Activated B cell treated with CpG ODN at 0.5 μM for 24 hours (primary cell): ENCODE results near the gene OR7A10. TPM values are rescaled to one million over a fixed set of nuclear protein-coding genes. Genes with fewer than 3 reads are reported as not detected.
"Not testable (repeated sequence)": the region's sequence is repeated elsewhere in the genome, so short reads cannot be mapped to it uniquely, and the experiment has no call there.

Experiments
- ATAC-seq: fragments of 200-7000 bp; cut with Tn5 transposase; one replicate; pipeline ENCODE4 v1.10.0; 2021; ENCODE audit warnings: low read depth, mild to moderate bottlenecking, moderate library complexity
- CTCF ChIA-PET: fragments of 350-600 bp; sonication (Branson Sonifier 250); formaldehyde crosslinking; loops from one replicate; lab custom pipeline; 2021; ENCODE audit warnings: antibody characterized with exemption; lab: Charles Lee
- POLR2A ChIA-PET: fragments of 350-600 bp; sonication (Branson Sonifier 250); formaldehyde crosslinking; loops from one replicate; lab custom pipeline; 2021; ENCODE audit warnings: antibody characterized with exemption; lab: Charles Lee
- DNase-seq: peaks from one replicate; pipeline ENCODE4 v3.0.0; 2022
- H3K27ac Mint-ChIP-seq: one replicate; pipeline ENCODE4 v1.8.0; 2020; ENCODE audit warnings: mixed read lengths
- H3K27me3 Mint-ChIP-seq: one replicate; pipeline ENCODE4 v1.8.0; 2021; ENCODE audit warnings: mixed read lengths
- H3K36me3 Mint-ChIP-seq: one replicate; pipeline ENCODE4 v1.8.0; 2021; ENCODE audit warnings: low read depth, mixed read lengths
- H3K4me1 Mint-ChIP-seq: one replicate; pipeline ENCODE4 v1.8.0; 2021; ENCODE audit warnings: mixed read lengths
- H3K4me3 Mint-ChIP-seq: one replicate; pipeline ENCODE4 v1.8.0; 2020; ENCODE audit warnings: mild to moderate bottlenecking, mixed read lengths
- H3K9me3 Mint-ChIP-seq: one replicate; pipeline ENCODE4 v1.8.0; 2020; ENCODE audit warnings: mixed read lengths
- intact Hi-C: fragments of 100-400 bp; cut with micrococcal nuclease; formaldehyde crosslinking; loops from one replicate; pipeline ENCODE4 v1.15.1; 2024
- total RNA-seq: library from RNA; stranded (reverse); gene quantifications from 2 replicates; pipeline ENCODE4 v1.2.3, GENCODE V29; 2022
- TF ChIP-seq, protein P1 (sequence below): fragments of 200-600 bp; IDR thresholded peaks from one replicate; pipeline ENCODE4 v1.8.0; 2022; ENCODE audit warnings: antibody characterized with exemption, mild to moderate bottlenecking

OR7A10 gene
- total RNA-seq, 1 donor from 2014 or later: not detected

GRCh38 chr19:14798760-14799159 is 50.0 kb downstream of the OR7A10 start:
- CTCF ChIA-PET: no interaction called here
- ATAC-seq: no peak
- H3K27ac Mint-ChIP-seq: no peak overlapping the region

GRCh38 chr19:14796021-14796420 is 52.7 kb downstream of the OR7A10 start:
- TF ChIP-seq, protein P1, sequence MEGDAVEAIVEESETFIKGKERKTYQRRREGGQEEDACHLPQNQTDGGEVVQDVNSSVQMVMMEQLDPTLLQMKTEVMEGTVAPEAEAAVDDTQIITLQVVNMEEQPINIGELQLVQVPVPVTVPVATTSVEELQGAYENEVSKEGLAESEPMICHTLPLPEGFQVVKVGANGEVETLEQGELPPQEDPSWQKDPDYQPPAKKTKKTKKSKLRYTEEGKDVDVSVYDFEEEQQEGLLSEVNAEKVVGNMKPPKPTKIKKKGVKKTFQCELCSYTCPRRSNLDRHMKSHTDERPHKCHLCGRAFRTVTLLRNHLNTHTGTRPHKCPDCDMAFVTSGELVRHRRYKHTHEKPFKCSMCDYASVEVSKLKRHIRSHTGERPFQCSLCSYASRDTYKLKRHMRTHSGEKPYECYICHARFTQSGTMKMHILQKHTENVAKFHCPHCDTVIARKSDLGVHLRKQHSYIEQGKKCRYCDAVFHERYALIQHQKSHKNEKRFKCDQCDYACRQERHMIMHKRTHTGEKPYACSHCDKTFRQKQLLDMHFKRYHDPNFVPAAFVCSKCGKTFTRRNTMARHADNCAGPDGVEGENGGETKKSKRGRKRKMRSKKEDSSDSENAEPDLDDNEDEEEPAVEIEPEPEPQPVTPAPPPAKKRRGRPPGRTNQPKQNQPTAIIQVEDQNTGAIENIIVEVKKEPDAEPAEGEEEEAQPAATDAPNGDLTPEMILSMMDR: no peak
- DNase-seq: no peak
- intact Hi-C loops: no loop called here
- H3K9me3 Mint-ChIP-seq: no peaks in the 10 kb centered on the region
- ATAC-seq: no peak
- ChIA-PET CTCF (no interaction called here), POLR2A (no interaction called here)
- H3K4me3 Mint-ChIP-seq: no peak overlapping the region
- no peaks in the 10 kb centered on the region for H3K36me3 Mint-ChIP-seq
- no peaks in the 10 kb centered on the region for H3K4me1 Mint-ChIP-seq
- H3K27me3 Mint-ChIP-seq: peaks cover 12% of the 10 kb centered on the region
- H3K27ac Mint-ChIP-seq: no peak overlapping the region

More at GRCh38 chr19:14798760-14799159, 50.0 kb downstream of the OR7A10 start:
- H3K9me3 Mint-ChIP-seq: no peaks in the 10 kb centered on the region
- H3K36me3 Mint-ChIP-seq: no peaks in the 10 kb centered on the region
- POLR2A ChIA-PET: no interaction called here
- no peaks in the 10 kb centered on the region for H3K4me1 Mint-ChIP-seq
- H3K27me3 Mint-ChIP-seq: peaks cover 10% of the 10 kb centered on the region
- TF ChIP-seq, protein P1: no peak
- intact Hi-C loops: no loop called here
- no peak overlapping the region for H3K4me3 Mint-ChIP-seq
- no peak for DNase-seq

DNA sequence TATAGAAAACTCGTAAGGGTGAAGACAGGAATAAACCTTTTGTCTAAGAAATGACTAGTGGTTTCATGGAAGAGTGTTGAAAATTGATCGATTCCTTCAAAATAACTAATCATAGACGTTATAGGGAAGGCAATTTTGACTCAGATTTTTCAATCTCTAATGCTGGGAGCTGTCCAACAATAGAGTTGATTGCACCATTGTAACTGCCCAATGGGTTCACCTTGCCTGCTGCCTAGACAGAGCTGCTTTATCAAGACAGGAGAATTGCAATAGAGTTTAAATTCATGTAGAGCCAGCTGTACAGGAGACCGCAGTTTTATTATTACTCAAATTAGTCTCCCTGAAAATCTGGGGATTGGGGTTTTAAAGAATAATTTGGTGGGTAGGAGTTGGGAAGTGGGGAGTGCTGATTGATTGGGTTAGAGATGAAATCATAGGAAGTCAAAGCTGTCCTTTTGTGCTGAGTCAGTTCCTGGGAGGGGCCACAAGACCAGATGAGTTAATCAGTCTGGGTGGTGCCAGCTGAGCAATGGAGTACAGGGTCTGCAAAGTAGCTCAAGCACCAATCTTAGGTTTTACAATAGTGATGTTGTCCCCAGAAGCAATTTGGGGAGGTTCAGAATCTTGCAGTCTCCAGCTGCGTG is 53.5 kb downstream of the OR7A10 start:
- H3K27me3 Mint-ChIP-seq: peaks cover 12% of the 10 kb centered on the region
- no peak overlapping the region for H3K4me3 Mint-ChIP-seq
- DNase-seq: no peak
- TF ChIP-seq, protein P1: no peak
- H3K9me3 Mint-ChIP-seq: no peaks in the 10 kb centered on the region
- intact Hi-C loops: no loop called here
- no peaks in the 10 kb centered on the region for H3K36me3 Mint-ChIP-seq
- POLR2A ChIA-PET: interaction anchor here (0.6 to 0.9 kb wide), 3 partner anchors 16 to 609 kb away, joined by 3 to 8 read pairs (median 6); partner anchors contain the start of gene ZNF333
- no peak for ATAC-seq
- CTCF ChIA-PET: no interaction called here
- no peak overlapping the region for H3K27ac Mint-ChIP-seq
- H3K4me1 Mint-ChIP-seq: no peaks in the 10 kb centered on the region

- H3K9me3 Mint-ChIP-seq, H3K4me3 Mint-ChIP-seq, H3K36me3 Mint-ChIP-seq, H3K27ac Mint-ChIP-seq, intact Hi-C loops, ATAC-seq, POLR2A ChIA-PET, DNase-seq, CTCF ChIA-PET, H3K27me3 Mint-ChIP-seq, H3K4me1 Mint-ChIP-seq: not testable (repeated sequence)
Measured at GRCh38 chr19:14792250-14792649, 56.5 kb downstream of the OR7A10 start.

Other genes starting within 250 kb of the OR7A10 start
- gene ADGRE3, start 174.1 kb downstream of the OR7A10 start, total RNA-seq: not detected in 2 replicates
- gene ZNF333, start 158.9 kb downstream of the OR7A10 start, total RNA-seq: 24.0 and 26.2 TPM in 2 replicates
- 0.91 and 0.93 TPM in 2 replicates for gene ADGRE2, start 70.4 kb downstream of the OR7A10 start, total RNA-seq
- gene OR7A5, start 13.7 kb downstream of the OR7A10 start, total RNA-seq: not detected in 2 replicates
- not detected in 2 replicates for gene OR7C1, start 13.7 kb downstream of the OR7A10 start, total RNA-seq
- not detected in 2 replicates for gene OR7A17, start 37.2 kb upstream of the OR7A10 start, total RNA-seq
- gene OR7C2, start 92.6 kb upstream of the OR7A10 start, total RNA-seq: not detected in 2 replicates
- not detected in 2 replicates for gene SLC1A6, start 130.9 kb upstream of the OR7A10 start, total RNA-seq
- not detected in 2 replicates for gene CASP14, start 200.6 kb upstream of the OR7A10 start, total RNA-seq
- gene OR1I1, start 233.3 kb upstream of the OR7A10 start, total RNA-seq: not detected in 2 replicates